Cardiac muscle cell (in vitro differentiated cells and primary cell): ENCODE measurements around the gene MFAP4. TPM values are rescaled to one million over a fixed set of nuclear protein-coding genes. Genes with fewer than 3 reads are reported as not detected.

Source experiments
- DNase-seq, 2 donors: peaks; one replicate each; pipeline versions ENCODE4 v3.0.0 to v3.0.0-alpha.2; 2010 to 2017; ENCODE audit warnings: low read depth in 1 of 2, low spot score in 1 of 2
- H3K27ac ChIP-seq: fragments of 200-600 bp; sonication (generic); 2 replicates; pipeline ENCODE4 v1.5.1; 2016
- H3K27me3 ChIP-seq: fragments of 200-600 bp; sonication (generic); 2 replicates; pipeline ENCODE4 v1.6.0; 2016; ENCODE audit warnings: control low read depth
- H3K36me3 ChIP-seq: fragments of 200-600 bp; sonication (generic); 2 replicates; pipeline ENCODE4 v1.5.1; 2016; ENCODE audit warnings: control low read depth
- H3K4me1 ChIP-seq: fragments of 200-600 bp; sonication (generic); 2 replicates; pipeline ENCODE4 v1.8.1; 2017; ENCODE audit warnings: low read depth, mild to moderate bottlenecking, mixed run types
- H3K4me3 ChIP-seq: fragments of 200-600 bp; sonication (generic); 2 replicates; pipeline ENCODE4 v1.5.1; 2016; ENCODE audit warnings: mild to moderate bottlenecking
- H3K9me3 ChIP-seq: fragments of 200-600 bp; sonication (generic); 2 replicates; pipeline ENCODE4 v1.5.1; 2017; ENCODE audit warnings: low read depth, mild to moderate bottlenecking, control low read depth
- CTCF ChIP-seq: IDR thresholded peaks from 2 replicates; pipeline ENCODE4 v1.5.1; 2012; ENCODE audit warnings: low read depth, mild to moderate bottlenecking, low read length
- polyA plus RNA-seq: library from polyadenylated mRNA; unstranded; fragments of >200 nt; fragmentation: Nextera tagmentation; extraction: Ambion mirVana; gene quantifications from 2 replicates; pipeline ENCODE4 v1.2.1, GENCODE V29; 2016
- total RNA-seq: library from RNA; depleted of rRNA; stranded (reverse); fragments of >200 nt; gene quantifications from 2 replicates; pipeline ENCODE4 v1.2.3, GENCODE V29; 2016

MFAP4 gene
- total and polyA plus RNA-seq, 2 experiments from 2014 or later, result 16.7 to 23.4 TPM

GRCh38 chr17:19369846-19370492 lies 17.0 kb downstream of the MFAP4 start:
- Histone ChIP-seq H3K4me1 (peaks cover 6% of the 10 kb centered on the region), H3K27ac (no peak overlapping the region), H3K27me3 (no peaks in the 10 kb centered on the region), H3K4me3 (no peak overlapping the region), H3K9me3 (no peaks in the 10 kb centered on the region), H3K36me3 (no peaks in the 10 kb centered on the region)
- DNase-seq, result no peak
- TF ChIP-seq CTCF, result no peak

- TF ChIP-seq CTCF, result no peak
- no peak overlapping the region for H3K27ac ChIP-seq
Observed at GRCh38 chr17:19369107-19369778, 17.7 kb downstream of the MFAP4 start.

GRCh38 chr17:19368229-19368628 lies 18.8 kb downstream of the MFAP4 start:
- no peaks in the 10 kb centered on the region for H3K27me3 ChIP-seq
- H3K27ac ChIP-seq, result no peak overlapping the region
- DNase-seq, result no peak
- H3K9me3 ChIP-seq, result no peaks in the 10 kb centered on the region
- H3K4me1 ChIP-seq, result peaks cover 9% of the 10 kb centered on the region
- no peak for TF ChIP-seq CTCF
- no peak overlapping the region for H3K4me3 ChIP-seq
- H3K36me3 ChIP-seq, result no peaks in the 10 kb centered on the region

More at GRCh38 chr17:19369107-19369778, 17.7 kb downstream of the MFAP4 start:
- H3K4me1 ChIP-seq, result peaks cover 9% of the 10 kb centered on the region
- no peaks in the 10 kb centered on the region for H3K9me3 ChIP-seq
- no peak overlapping the region for H3K4me3 ChIP-seq
- DNase-seq, result no peak
- H3K27me3 ChIP-seq, result no peaks in the 10 kb centered on the region
- no peaks in the 10 kb centered on the region for H3K36me3 ChIP-seq

GRCh38 chr17:19366637-19366972 lies 20.4 kb downstream of the MFAP4 start:
- DNase-seq, result no peak
- Histone ChIP-seq H3K36me3 (no peaks in the 10 kb centered on the region), H3K4me3 (no peak overlapping the region), H3K4me1 (peaks cover 9% of the 10 kb centered on the region), H3K9me3 (no peaks in the 10 kb centered on the region), H3K27me3 (no peaks in the 10 kb centered on the region), H3K27ac (no peak overlapping the region)
- no peak for TF ChIP-seq CTCF

GRCh38 chr17:19365833-19366636 lies 21.0 kb downstream of the MFAP4 start:
- TF ChIP-seq CTCF, result no peak
- DNase-seq, result no peak

More at GRCh38 chr17:19365833-19366636, 21.0 kb downstream of the MFAP4 start:
- H3K27ac ChIP-seq, result no peak overlapping the region
- no peak overlapping the region for H3K4me3 ChIP-seq
- no peaks in the 10 kb centered on the region for H3K27me3 ChIP-seq
- no peaks in the 10 kb centered on the region for H3K9me3 ChIP-seq
- H3K4me1 ChIP-seq, result peaks cover 9% of the 10 kb centered on the region
- H3K36me3 ChIP-seq, result no peaks in the 10 kb centered on the region
